GM21737 (cell line): ENCODE measurements around the gene ITPR2.

Source experiments
- ATAC-seq: cut with Tn5 transposase; IDR thresholded peaks from one replicate; pipeline ENCODE4 v1.9.1; 2021; ENCODE audit warnings: mild to moderate bottlenecking, moderate library complexity; ENCODE audit not compliant: unreplicated experiment

ITPR2 gene

DNA sequence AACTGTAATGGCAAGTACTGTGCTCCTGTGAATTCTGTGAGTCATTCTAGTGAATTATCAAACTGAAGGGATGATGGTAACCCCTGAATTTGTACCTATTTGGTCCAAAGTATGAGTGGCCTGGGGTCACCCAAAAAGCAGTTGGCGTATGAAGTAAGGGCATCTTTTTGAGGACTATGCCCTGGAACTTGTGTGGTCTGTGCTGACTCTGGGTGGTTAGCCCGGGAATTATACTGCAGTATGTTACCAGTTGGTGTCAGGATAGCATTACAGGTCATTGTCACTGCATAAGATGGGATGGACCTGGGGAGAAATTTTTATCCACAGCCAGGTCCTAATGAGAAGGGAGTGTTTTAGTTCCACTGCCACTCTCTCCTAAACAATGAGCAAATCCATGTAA lies 462.9 kb downstream of the ITPR2 start:
- ATAC-seq: no peak

DNA sequence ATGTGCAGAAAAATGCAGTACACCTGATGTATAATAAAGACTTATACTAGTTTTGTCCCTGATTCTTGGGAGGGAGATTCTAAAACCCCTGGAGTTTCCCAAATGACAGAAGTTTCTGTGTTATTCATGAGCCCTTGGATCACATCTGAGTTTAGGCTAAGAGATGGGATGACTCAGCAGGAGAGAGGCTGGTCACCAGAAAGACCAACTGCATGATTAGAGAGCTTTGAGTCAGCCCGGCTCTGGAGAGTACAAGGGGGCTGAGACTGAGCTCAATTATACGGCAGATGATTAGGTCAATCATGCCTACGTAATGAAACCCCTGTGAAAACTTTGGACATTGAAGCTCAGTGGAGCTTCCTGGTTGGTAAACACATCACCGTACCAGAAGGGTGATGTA lies 463.4 kb downstream of the ITPR2 start:
- ATAC-seq: no peak

DNA sequence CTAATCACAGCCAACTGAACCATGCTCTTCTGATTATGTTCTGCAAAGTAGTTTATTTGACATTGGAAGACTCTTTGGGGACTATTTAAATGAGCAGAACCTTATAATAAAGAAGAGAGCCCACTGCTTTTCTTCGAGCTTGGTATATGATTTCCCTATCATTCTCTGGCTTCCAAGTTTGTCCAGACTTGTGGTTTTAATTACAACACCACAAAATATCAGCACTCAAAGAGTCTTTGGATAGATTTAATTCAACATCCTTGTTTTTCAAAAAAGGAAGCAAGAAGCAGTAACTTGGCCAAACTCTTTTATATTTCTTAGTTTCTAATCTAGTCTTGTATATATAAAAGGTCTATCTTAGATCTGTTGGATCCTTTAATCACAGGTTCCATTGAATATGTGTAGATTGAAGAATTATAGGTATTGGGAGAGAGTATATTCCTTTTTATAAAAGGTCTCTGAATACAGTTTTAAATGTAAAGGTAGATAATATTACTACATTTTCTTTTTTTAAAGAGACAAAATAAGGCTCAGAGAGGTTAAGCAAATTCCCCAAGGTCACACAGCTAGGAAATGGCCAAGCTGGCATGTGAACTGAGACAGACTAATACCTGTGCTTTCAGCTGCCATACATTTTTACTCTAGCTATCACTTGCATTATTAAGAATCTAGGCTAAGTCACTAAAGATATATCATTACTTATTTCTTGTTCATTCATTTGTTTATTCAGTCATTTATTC lies 464.8 kb downstream of the ITPR2 start:
- ATAC-seq: no peak

DNA sequence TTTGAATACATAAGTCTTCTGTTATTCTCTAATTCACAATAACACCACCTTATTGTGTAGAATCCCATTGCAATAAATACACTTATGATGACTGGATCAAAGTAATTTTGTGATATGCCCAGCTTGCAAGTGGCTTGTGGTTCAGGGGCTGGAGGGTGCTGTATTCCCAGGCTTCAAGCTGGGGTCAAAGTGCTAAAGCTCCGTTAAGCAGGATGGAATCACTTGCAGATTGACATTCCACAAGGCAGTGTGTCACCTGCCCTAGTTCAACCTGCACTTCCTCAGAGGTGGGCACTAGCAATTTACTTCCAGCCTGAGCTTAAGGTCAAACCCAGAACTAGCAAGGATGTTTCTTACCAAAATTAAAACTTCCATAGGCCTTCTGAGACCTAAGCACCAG lies 471.0 kb downstream of the ITPR2 start:
- ATAC-seq: no peak

DNA sequence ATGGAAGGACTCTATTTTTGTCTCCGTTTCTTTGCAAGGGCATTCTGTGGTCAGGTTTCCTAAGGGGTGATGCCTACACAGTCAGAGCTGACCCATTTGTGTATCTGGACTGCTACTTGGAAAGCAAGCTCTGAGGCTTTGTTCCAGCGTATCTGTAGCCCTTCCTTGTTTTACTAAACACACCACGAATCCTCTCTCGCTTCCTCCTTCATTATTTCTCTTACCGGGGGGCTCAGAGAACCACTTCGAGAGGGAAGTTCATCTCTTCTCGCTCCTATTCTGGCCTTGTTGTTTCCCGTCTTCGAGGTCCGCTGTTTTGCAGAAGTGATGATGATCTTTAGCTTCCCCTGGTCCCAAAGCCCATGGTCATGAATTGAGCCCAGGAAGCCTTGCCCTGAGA lies 472.9 kb downstream of the ITPR2 start:
- ATAC-seq: no peak

DNA sequence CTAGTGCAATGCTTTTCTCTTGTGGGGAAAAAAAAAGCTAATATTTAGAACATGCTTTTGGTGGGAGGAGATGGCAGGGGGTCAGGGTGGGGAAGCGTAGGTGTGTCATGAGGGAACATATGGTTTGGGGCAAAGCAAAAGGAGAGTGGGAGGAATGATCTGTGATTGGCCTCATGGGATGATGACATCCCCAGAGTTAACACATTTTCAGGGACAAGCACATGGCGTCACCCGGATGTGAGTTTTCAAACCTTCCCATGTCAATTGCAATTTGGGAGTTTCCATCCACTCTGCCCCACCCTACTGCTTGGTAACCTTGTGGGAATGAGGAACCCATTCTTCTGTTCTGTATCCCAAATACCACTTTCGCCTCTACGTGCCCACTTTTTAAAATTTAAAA lies 473.4 kb downstream of the ITPR2 start:
- ATAC-seq: no peak

DNA sequence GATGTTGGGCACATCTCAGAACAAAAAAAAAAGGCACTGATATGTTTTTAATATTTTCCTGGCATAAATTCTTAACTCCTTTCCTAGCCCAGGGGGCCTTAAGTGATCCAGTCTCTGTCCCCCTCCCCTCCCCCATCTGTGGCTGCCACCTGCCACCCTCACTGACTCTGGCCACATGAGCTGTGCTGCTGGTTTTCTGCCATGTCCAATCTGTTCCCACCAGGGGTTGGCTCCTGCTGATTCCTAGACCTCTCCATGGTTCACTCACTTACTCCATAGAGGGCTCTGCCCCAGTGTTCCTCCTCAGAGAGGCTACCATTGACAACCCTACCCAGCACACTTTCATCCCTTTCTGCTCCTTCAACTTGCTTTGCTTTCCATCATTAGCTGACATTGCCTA lies 474.3 kb downstream of the ITPR2 start:
- ATAC-seq: no peak

DNA sequence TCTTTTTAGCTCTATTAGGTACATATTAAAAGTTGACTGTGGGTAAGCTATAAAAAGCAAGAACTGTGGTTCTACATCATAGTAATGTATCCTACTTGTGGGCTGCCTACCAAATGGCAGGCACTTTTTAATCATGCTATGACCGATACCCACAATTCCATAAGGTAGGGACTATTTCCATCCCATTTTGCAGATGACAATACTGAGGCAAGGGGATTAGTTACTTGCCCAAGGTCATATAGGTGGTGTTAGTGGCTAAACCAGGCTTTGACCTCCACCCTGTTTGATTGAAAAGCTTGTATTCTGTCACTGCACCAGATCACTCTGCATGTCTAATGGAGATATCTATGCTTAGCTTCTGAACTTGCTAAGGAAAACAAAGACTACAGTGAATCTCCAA lies 485.7 kb downstream of the ITPR2 start:
- ATAC-seq: no peak

DNA sequence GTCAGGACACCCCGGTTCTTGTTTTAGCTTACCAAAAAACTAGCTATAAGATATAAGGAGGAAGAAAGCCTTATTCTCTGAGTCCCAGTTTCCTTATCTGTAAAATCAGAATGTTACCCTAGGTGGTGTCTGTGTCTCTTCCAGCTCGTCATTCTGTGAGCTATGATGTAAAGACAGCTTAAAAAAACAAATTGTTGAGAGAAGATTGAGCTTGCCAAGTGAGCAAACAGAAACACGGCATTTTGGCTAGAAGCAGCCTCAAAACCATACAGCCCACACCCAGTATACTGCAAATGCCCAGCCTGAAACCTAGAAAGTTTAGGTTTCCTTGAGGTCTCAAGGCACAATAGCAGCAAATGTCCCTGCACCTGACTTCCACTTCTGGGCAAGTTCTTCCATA lies 486.3 kb downstream of the ITPR2 start:
- no peak for ATAC-seq

DNA sequence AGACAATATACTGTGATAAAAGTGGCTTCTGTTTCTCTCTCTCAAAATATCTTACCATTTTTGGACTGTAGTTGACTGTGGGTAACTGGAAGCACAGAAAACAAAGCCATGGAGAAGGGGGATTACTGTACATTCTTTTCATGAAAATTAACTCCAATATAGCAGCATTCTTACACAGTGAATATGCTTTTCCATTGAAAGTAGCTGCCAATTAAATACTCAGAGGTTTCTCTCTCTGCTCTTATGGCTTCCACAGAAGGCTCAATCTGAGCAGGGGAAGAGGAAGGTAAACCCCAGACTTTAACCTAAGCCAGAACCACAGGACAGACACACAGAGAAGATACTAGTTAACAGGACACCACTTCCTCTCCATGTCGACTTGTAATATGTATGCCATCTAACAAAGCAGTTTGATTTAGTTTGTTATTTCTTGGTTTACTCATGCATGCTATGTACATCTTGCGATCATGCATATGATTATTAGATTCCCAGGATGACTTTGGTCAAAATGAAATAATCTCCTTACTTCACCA lies 487.5 kb downstream of the ITPR2 start:
- ATAC-seq: no peak

DNA sequence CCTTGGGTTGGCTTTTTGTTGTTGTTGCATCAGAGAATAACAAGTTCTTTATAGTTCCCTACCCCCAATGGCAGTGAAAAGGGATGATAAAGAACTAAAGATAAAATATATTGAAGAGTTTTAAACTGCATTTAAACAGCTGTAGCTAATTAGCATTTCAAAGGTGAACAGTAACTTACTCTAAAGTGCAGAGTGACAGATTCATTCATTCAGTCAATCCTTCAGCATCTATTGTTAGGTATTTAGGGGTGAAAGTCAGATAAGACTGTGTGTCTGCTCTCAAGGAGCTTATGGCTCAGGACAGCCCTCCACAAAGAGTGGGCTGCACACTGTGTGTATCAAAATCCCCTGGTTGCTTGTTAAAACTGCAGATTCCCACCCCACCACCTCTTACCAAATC lies 491.5 kb downstream of the ITPR2 start:
- no peak for ATAC-seq

DNA sequence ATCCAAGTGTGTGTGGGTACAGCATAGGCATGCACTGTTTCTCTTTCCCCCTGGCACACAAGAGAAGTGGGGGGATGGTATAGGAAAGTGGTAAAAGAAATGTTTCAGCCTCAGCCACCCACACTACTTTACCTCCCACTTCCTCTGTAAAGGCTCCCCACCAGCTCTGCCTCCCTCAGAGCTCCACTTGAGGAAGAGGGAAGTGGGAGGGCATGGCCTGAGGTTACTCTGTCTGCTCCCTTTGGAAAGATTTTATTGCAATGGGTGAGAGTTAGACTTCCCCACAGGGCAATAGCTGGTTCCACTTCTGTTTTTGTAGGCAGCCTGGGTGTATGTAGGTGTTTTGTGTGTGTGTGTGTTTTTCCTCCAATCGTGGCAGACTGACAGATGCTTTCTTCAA lies 492.3 kb downstream of the ITPR2 start:
- peak; percentile 45 for ATAC-seq

DNA sequence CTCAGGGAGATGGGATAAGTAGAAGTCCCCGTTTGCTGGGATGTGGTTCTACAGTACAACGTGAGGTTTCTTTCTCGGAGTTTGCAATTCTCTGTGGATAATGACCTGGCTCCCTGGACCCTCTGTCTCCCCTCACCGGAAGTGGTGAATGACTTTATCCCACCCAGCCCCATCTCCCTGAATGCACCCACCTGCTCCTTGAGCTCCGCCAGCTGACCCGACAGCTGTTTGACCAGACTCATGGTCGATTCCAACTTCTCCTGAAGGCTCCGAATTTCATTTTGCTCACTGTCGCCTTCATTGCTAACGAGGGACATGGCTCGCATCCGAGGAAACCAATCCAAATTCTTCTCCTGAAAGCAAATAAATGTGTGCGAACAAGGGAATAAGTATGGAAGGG lies 493.0 kb downstream of the ITPR2 start:
- ATAC-seq: no peak

DNA sequence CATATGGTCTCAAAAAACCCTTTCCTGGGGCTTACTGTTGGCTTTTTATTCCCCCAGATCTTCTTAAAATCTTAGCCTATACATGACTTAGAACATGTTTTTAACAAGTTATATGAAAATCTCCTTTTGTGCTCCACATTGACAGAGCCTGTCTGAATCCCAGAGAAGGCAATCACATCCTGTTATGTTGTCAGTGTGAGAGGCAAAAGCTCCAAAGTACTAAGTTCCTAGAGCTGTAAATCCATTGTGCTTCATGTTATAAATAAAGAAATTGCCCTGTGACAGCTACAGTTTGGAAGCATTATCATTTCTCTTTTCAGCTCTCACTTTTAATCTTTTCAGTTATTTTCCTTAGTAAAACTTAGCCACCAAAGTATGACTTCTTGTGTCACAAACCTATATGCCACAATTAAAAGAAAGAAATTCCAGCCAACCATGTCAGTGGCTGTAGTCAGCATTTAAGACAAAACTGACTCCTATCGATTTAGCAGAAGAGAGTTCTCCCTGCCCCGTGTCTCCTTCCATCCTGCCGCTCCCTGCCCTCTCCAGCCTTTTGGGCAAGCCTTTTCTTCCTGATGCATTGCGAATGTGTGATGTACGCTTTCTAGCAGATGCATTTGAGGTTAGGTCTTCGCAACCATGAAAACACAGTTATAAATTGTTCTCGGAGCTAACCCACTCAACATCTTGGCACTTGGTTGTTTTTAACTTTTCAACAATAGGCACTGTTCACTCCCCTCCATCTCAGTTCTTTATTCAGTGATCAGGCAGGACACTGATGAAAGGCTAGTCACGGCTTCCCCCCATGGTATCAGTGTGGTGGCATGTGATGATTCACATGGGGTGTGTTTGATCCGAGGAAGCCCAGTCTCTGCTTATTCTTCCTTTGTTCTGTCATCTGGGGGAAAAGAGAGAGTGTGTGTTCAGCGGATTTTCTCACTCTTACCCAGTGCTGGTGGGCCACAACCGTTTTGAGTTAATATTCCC lies 494.1 kb downstream of the ITPR2 start:
- ATAC-seq: no peak

DNA sequence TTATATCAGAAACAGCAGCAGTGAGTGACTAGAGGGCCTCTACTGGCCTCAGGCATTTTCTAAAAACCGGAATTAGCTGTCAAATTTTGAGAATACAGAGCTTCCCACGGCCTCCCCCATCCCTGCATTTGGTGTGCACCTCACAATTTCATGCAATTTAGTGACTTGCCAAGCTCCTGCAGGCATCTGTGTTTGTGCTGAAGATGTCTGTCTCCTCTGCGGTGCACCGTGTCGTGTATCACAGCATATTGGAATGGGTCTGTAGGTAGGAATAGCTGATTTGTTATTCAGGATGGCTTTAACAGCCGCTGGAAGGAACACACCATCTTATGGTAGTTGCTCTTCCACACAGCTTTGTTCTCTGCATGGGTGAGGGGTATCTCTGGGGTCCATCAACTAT lies 497.3 kb downstream of the ITPR2 start:
- ATAC-seq: no peak

DNA sequence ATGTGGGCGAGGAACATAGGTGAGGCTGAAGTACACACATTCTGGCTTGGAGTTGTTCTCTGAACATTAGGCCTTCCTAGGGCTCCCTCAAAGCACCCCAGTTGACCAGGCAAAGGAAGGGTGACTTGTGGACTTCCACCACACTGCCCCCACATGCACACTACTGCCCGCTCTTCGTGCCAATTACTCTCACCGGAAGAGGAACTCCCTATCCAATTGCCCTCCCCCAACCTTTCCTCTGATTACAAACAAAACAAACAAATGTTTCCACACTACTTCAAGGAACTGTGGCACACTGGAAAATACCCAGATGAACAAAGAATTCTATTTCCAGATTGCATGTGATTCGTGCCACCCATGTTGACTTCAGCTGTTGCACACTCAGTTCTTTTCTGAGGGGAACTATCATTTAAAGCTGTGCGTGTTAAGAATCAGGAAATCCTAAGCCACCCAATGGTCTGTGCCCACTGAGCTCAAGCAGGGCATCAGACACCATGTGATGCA lies 498.3 kb downstream of the ITPR2 start:
- no peak for ATAC-seq

DNA sequence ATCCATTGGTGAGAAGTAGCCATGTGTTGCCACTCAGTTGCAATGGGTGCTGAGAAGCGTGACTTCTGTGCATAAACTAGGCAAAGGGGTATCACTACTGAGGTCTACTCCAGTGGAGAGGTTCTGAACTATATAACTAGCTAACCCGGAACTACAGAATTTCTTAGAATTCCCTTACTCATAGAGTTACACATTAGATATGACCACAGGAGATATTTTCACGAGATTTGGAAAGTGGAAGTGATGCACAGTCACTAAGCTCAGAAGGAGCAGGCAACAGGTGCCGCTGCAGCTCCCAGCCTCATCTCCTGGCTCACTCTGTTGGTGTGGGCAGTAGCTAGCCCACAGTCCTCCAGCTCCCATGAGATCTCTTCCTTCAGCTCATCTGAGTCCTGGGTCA lies 501.0 kb downstream of the ITPR2 start:
- ATAC-seq: no peak

DNA sequence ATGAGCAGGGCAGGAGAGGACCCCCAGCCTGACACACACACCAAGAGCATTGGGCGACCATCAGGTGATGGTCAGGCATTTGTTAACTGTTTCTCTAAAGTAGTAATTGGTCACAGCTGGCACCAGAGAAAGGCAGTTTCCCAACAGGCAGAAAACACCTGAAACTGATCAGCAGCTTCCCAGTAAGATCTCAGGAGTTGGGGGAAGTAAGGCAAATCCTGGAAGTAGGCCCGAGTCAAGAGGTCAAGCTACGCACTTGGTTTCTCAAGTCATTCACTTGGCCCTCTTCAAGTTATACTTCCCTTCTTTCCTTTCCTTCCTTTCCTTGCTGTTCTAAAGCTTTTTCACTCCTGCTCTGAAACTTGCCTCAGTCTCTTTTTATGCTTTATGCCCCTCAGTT lies 501.9 kb downstream of the ITPR2 start:
- ATAC-seq: no peak

DNA sequence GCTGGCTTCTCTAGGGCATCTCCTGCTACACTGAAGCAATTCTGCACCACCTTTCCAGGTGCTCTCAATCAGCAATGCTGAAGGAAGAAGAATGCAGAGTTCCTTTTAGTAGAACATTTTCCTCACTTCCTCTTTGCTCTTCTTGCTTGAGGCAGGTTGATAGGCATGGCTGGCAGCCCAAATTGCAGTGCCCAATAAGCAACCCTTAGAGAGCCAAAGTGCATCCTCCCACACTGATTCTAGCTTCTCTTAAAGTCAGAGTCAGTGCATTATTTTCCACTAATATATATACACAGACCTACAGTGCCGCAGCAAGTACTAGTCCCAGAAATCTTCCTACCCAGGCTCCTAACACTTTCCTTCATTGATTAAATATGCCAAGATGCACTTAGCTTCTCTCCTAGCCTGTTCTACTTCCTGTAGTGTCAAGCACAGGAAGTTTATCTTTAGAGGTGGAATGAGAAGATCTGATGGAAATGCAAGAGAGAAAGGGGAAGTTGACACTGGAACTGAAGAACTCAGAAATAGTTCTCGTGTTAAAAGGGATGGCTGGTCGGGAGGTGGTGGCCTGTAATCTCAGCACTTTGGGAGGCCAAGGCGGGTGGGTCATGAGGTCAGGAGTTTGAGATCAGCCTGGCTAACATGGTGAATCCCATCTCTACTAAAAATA lies 504.9 kb downstream of the ITPR2 start:
- ATAC-seq: no peak

DNA sequence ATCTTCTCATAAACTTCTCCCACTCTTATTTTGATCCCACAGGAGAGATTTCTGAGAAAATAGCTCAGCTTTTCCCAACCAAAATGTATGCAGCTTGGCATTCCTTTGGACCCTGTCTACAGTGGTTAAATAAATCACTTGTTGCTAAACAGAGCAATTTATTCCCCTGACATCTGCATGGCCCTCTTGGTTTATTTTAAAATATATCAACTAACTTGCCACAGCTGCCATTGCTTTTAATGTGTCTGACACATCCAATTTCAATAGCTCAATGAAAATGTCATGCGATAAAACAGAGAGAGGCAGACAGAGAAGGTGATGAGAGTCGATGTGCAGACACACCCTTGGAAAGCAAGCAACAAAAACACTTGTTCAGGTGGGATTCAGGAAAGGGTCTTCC lies 509.3 kb downstream of the ITPR2 start:
- no peak for ATAC-seq

DNA sequence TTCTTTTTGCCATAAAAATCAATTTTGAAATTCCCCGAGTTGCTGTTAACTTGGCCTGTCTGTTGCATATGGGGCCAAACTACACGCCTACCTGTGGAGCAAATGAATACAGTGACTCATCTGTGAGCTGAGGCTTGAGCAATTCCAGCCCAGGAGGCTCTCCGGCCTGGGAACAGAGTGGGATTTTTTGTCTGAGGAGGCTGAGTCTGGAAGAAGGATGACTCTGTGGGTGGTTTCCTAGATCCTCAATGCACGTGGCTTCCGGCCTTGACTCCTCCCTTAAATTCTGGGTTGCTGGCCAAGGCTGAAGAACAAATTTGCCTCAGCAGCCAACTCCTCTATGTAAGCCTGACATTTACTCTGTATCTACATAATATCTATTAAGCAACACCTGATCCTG lies 513.5 kb downstream of the ITPR2 start:
- ATAC-seq: no peak
